ENCODE measurements around the gene GABRB2. TPM values are rescaled to one million over a fixed set of nuclear protein-coding genes. Genes with fewer than 3 reads are reported as not detected.
"Not testable (repeated sequence)": the region's sequence is repeated elsewhere in the genome, so short reads cannot be mapped to it uniquely, and the experiment has no call there.

GABRB2 gene
- total and polyA plus RNA-seq, 12 donors, result 0.33 to 18.1 (median 6.6) TPM

- Histone ChIP-seq H3K4me1 (replicated peaks in 1 of 2) (no peaks in the 10 kb centered on the region), H3K9me3 (replicated peaks in 1 of 3) (no peaks in the 10 kb centered on the region), H3K27me3 (no peaks in the 10 kb centered on the region), H3K36me3 (replicated peaks in 1 of 2) (no peaks in the 10 kb centered on the region), H3K4me3 (no peak overlapping the region), H3K27ac (no peak overlapping the region)
- intact Hi-C loops (cut with DNase I), result no loop called here
- WGBS, 4 donors, result 72 to 82% (median 76%) methylated on average over 1 of the region's 1 CpG
- no peak for DNase-seq
- no peak for TF ChIP-seq POLR2A (IDR thresholded peaks at IDR 0.05)
- no peak for TF ChIP-seq CTCF (IDR thresholded peaks at IDR 0.05)
These were observed 244.0 kb downstream of the GABRB2 start for GRCh38 chr5:161302559-161302958.

- DNase-seq, result no peak
- Histone ChIP-seq H3K27me3 (no peaks in the 10 kb centered on the region), H3K4me3 (no peak overlapping the region), H3K27ac (no peak overlapping the region), H3K4me1 (replicated peaks in 1 of 2) (no peaks in the 10 kb centered on the region), H3K9me3 (replicated peaks in 1 of 3) (no peaks in the 10 kb centered on the region), H3K36me3 (replicated peaks in 1 of 2) (no peaks in the 10 kb centered on the region)
- WGBS, 4 donors, result 74 to 87% (median 85%) methylated on average over 2 of the region's 2 CpGs
- intact Hi-C loops (cut with DNase I), result no loop called here
- TF ChIP-seq POLR2A (IDR thresholded peaks at IDR 0.05) (no peak), CTCF (IDR thresholded peaks at IDR 0.05) (no peak)
These were observed 244.9 kb downstream of the GABRB2 start for GRCh38 chr5:161301586-161301985.

DNA sequence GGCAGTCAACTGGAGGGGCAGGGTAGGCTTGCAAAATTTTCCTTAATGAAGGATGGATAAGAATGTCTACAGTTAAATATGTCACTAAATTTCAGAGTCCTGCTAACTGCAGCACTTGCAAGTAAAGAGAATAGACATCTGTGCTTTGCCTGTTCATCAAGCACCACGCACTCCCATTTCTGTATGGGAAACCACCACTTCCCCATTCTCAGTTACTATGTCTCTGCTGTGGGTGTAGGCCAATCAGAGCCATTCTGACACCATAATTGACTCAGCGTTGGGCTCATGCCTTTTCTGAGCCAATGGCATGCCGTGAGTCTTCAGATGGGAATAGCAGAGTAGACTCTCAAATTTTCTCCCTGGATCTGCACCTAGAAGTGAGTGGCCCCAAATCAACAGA is 247.5 kb downstream of the GABRB2 start:
- no peaks in the 10 kb centered on the region for H3K4me1 ChIP-seq (replicated peaks in 1 of 2)
- DNase-seq, result no peak
- no peak overlapping the region for H3K4me3 ChIP-seq
- intact Hi-C loops (cut with DNase I), result no loop called here
- no peaks in the 10 kb centered on the region for H3K27me3 ChIP-seq
- H3K27ac ChIP-seq, result no peak overlapping the region
- TF ChIP-seq CTCF (IDR thresholded peaks at IDR 0.05), result no peak
- no peak for TF ChIP-seq POLR2A (IDR thresholded peaks at IDR 0.05)
- WGBS, 4 donors, result 78 to 94% (median 89%) methylated on average over 3 of the region's 3 CpGs
- H3K36me3 ChIP-seq (replicated peaks in 1 of 2), result no peaks in the 10 kb centered on the region
- H3K9me3 ChIP-seq (replicated peaks in 1 of 3), result no peaks in the 10 kb centered on the region

- intact Hi-C loops (cut with DNase I); H3K27me3 ChIP-seq; DNase-seq; H3K36me3 ChIP-seq (replicated peaks in 1 of 2); H3K27ac ChIP-seq; H3K4me1 ChIP-seq (replicated peaks in 1 of 2); H3K4me3 ChIP-seq; H3K9me3 ChIP-seq (replicated peaks in 1 of 3): not testable (repeated sequence)
- 81 to 94% (median 85%) methylated on average over 2 of the region's 2 CpGs for WGBS, 4 donors
These were observed 249.1 kb downstream of the GABRB2 start for GRCh38 chr5:161297388-161297787.

DNA sequence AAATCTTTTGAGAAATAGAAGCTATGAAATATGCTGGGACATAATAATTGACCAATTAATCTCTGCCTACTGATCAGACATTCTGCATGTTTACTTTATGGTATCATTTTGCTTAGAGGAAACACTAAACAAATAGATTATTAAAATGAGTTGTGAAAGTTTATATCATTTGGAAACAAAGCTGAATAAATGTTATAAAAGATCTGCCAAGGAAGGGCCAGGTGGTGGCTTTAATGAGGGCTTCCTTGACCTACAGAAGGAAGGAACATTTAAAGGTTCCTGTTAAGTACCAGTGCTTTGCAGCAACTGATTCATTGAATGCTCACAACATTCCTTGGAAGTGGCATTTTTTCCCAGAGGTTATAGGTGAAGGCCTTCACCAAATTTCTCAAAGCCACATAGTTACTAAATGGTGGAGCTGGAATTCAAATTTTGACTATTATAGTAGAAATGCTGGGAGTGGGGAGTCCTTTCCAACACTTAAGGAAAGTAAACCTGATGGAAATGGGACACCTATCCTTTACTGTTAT is 250.7 kb downstream of the GABRB2 start:
- no peaks in the 10 kb centered on the region for H3K4me1 ChIP-seq (replicated peaks in 1 of 2)
- DNase-seq, result no peak
- no peak overlapping the region for H3K4me3 ChIP-seq
- no peak overlapping the region for H3K27ac ChIP-seq
- TF ChIP-seq CTCF (IDR thresholded peaks at IDR 0.05), result no peak
- no peak for TF ChIP-seq POLR2A (IDR thresholded peaks at IDR 0.05)
- no peaks in the 10 kb centered on the region for H3K27me3 ChIP-seq
- H3K36me3 ChIP-seq (replicated peaks in 1 of 2), result no peaks in the 10 kb centered on the region
- intact Hi-C loops (cut with DNase I), result no loop called here
- H3K9me3 ChIP-seq (replicated peaks in 1 of 3), result no peaks in the 10 kb centered on the region

Measured in adrenal gland (tissue), 12 donors.